GM12878 (cell line): Measurements from ENCODE around the gene SNAPC2. TPM values are rescaled to one million over a fixed set of nuclear protein-coding genes. Genes with fewer than 3 reads are reported as not detected.

Source experiments
- ATAC-seq: fragments of 200-7000 bp; cut with Tn5 transposase; 3 replicates; pipeline ENCODE4 v1.9.1; 2020; ENCODE audit warnings: mild to moderate bottlenecking, moderate library complexity
- BruUV-seq: library from RNA; stranded (reverse); fragments of 400-500 nt; replicated peaks from 2 replicates; lab custom pipeline; 2021; lab: Mats Ljungman, UMichigan
- CTCF ChIA-PET: fragments of 300-600 bp; sonication (Branson Sonifier 250); formaldehyde crosslinking; extraction: SDS; loops from one replicate; lab custom pipeline; 2021; ENCODE audit warnings: inconsistent platforms; lab: Yijun Ruan, JAX
- POLR2A ChIA-PET: fragments of 350-600 bp; formaldehyde crosslinking; extraction: SDS; loops from one replicate; lab custom pipeline; 2021; ENCODE audit warnings: inconsistent platforms; lab: Charles Lee
- RAD21 ChIA-PET: fragments of 300-600 bp; sonication (Branson Sonifier 250); formaldehyde crosslinking; loops from one replicate; lab custom pipeline; 2023; ENCODE audit warnings: antibody characterized with exemption; ENCODE audit not compliant: unreplicated experiment; lab: Charles Lee
- SMC1A ChIA-PET: fragments of 300-600 bp; sonication (Branson Sonifier 250); formaldehyde crosslinking; loops from one replicate; lab custom pipeline; 2023; ENCODE audit not compliant: unreplicated experiment, uncharacterized antibody; lab: Charles Lee
- DNase-seq: peaks from one replicate; pipeline ENCODE4 v3.0.0-alpha.2; 2011; ENCODE audit warnings: low read depth, low spot score
- FAIRE-seq: peaks from 3 replicates; lab custom pipeline; 2011; peaks lifted over from hg19 to GRCh38; lab: Jason Lieb, UNC
- H2AFZ ChIP-seq: 2 replicates; pipeline ENCODE4 v1.6.0; 2011; ENCODE audit warnings: low read depth, low read length, control low read depth; ENCODE audit not compliant: control insufficient read depth
- H3K27ac ChIP-seq: 2 replicates; pipeline ENCODE4 v1.5.1; 2011; ENCODE audit warnings: control low read depth; ENCODE audit not compliant: control insufficient read depth, insufficient read depth
- H3K27me3 ChIP-seq, 2 experiments: replicated peaks in 1 of 2; 2 replicates each; pipeline versions ENCODE4 v1.6.0 to v1.6.1; 2011; ENCODE audit warnings: low read length in 1 of 2; ENCODE audit not compliant: control insufficient read depth in 2 of 2, insufficient read depth in 2 of 2
- H3K36me3 ChIP-seq, 2 experiments: 2 replicates each; pipeline ENCODE4 v1.5.1; 2011; ENCODE audit warnings: low read length in 1 of 2; ENCODE audit not compliant: control insufficient read depth in 2 of 2, insufficient read depth in 2 of 2
- H3K4me1 ChIP-seq: 2 replicates; pipeline ENCODE4 v1.6.1; 2011; ENCODE audit warnings: mild to moderate bottlenecking, low read length, moderate library complexity, mixed read lengths; ENCODE audit not compliant: control insufficient read depth, insufficient read depth
- H3K4me2 ChIP-seq: 2 replicates; pipeline ENCODE4 v1.6.0; 2011; ENCODE audit warnings: control low read depth; ENCODE audit not compliant: control insufficient read depth, insufficient read depth
- H3K4me3 ChIP-seq: fragments of 200-600 bp; sonication (generic); 2 replicates; pipeline ENCODE4 v1.5.1; 2016
- H3K79me2 ChIP-seq: 2 replicates; pipeline ENCODE4 v1.6.0; 2011; ENCODE audit warnings: low read length; ENCODE audit not compliant: control insufficient read depth, insufficient read depth
- H3K9ac ChIP-seq: 2 replicates; pipeline ENCODE4 v1.8.0; 2011; ENCODE audit warnings: low read length, control low read depth, mixed read lengths; ENCODE audit not compliant: control insufficient read depth, insufficient read depth
- H3K9me3 ChIP-seq: replicated peaks from 3 replicates; pipeline ENCODE4 v1.5.1; 2011; ENCODE audit warnings: mild to moderate bottlenecking, low read length; ENCODE audit not compliant: control insufficient read depth, insufficient read depth
- H4K20me1 ChIP-seq: 2 replicates; pipeline ENCODE4 v1.6.0; 2011; ENCODE audit not compliant: control insufficient read depth, insufficient read depth
- ESRRA ChIP-seq: IDR thresholded peaks from 2 replicates; pipeline ENCODE4 v1.6.1; 2012; ENCODE audit warnings: mild to moderate bottlenecking, low read length, improper control_type of control experiment
- HCFC1 ChIP-seq: fragments of 150-350 bp; IDR thresholded peaks from 2 replicates; pipeline ENCODE4 v1.6.1; 2014; ENCODE audit warnings: low read length
- KLF5 ChIP-seq: fragments of 450-650 bp; IDR thresholded peaks from 2 replicates; pipeline ENCODE4 v1.6.1; 2014; ENCODE audit warnings: mild to moderate bottlenecking; ENCODE audit not compliant: partially characterized antibody
- PAX5 ChIP-seq: IDR thresholded peaks from 2 replicates; pipeline ENCODE4 v1.6.1; 2011; ENCODE audit warnings: low read depth, low read length, borderline replicate concordance
- POLR2A ChIP-seq: IDR thresholded peaks from 2 replicates; pipeline ENCODE4 v1.6.1; 2011; ENCODE audit warnings: low read depth, mild to moderate bottlenecking, low read length
- RAD21 ChIP-seq: IDR thresholded peaks from 2 replicates; pipeline ENCODE4 v1.6.1; 2011; ENCODE audit warnings: mild to moderate bottlenecking, low read depth, low read length, moderate library complexity; ENCODE audit not compliant: insufficient read depth
- RCOR1 ChIP-seq: conservative IDR thresholded peaks from 2 replicates; pipeline ENCODE4 v1.6.1; 2012; ENCODE audit warnings: low read depth, low read length, improper control_type of control experiment
- SKIL ChIP-seq: fragments of 450-650 bp; IDR thresholded peaks from 2 replicates; pipeline ENCODE4 v1.6.1; 2017; ENCODE audit warnings: mild to moderate bottlenecking, low read depth, inconsistent platforms; ENCODE audit not compliant: poor library complexity, severe bottlenecking
- ZBTB33 ChIP-seq: fragments of 450-650 bp; IDR thresholded peaks from 2 replicates; pipeline ENCODE4 v1.6.1; 2017; ENCODE audit warnings: mild to moderate bottlenecking
- WGBS: methylation state at CpG from one replicate; pipeline ENCODE4 v1.1.6; 2016; ENCODE audit warnings: low lambda C conversion rate; ENCODE audit not compliant: insufficient replicate concordance, insufficient coverage; ENCODE audit errors: missing lambda C conversion rate; 5-methylcytosine and 5-hydroxymethylcytosine counted together
- in situ Hi-C: fragments of 300-500 bp; cut with MboI; formaldehyde crosslinking; loops from 9 replicates; pipeline ENCODE4 v1.14.3; 2018; ENCODE audit warnings: mixed read lengths
- intact Hi-C: fragments of 100-400 bp; cut with micrococcal nuclease; formaldehyde crosslinking; loops from one replicate; pipeline ENCODE4 v1.14.2; 2022; ENCODE audit not compliant: unreplicated experiment
- polyA plus RNA-seq, 11 experiments: library from polyadenylated mRNA; depleted of rRNA in 4 of 11; unstranded in 6 of 11; stranded (reverse) in 5 of 11; fragments of >200 nt; fragmentation: Nextera tagmentation in 4 of 11; fragmentation: Illumina TruSeq in 1 of 11; extraction: Ambion mirVana in 4 of 11; extraction: Trizol in 1 of 11; gene quantifications; 1 replicate in 1 of 11; 2 replicates in 10 of 11; pipeline versions ENCODE4 v1.2.1 to v1.2.3, GENCODE V29; 2011 to 2016; ENCODE audit warnings: inconsistent platforms in 2 of 11, missing spikeins in 2 of 11, low read depth in 1 of 11
- total RNA-seq, 4 experiments: library from RNA; depleted of rRNA in 3 of 4; stranded (reverse); fragments of >200 nt in 3 of 4; fragmentation: Illumina TruSeq in 1 of 4; extraction: Trizol in 1 of 4; gene quantifications; 2 replicates each; pipeline versions ENCODE4 v1.2.1 to v1.2.3, GENCODE V29; 2013 to 2021

Gene SNAPC2
- total and polyA plus RNA-seq, 10 of the 15 experiments (the other 5 are each of a cell fraction or from before 2014, with no cell fraction given): 0.19 to 20.8 (median 12.6) TPM

- BruUV-seq: no TSS peak
- peak overlapping the region; percentile 80 for H3K9ac ChIP-seq
- peaks cover 0 to 7% of the 10 kb centered on the region in 2 experiments; a peak in 3 of 4 replicates for H3K36me3 ChIP-seq
- WGBS: 7% methylated on average over 33 of the region's 33 CpGs
- no peaks in the 10 kb centered on the region for H3K27me3 ChIP-seq
- H3K4me3 ChIP-seq: peak overlapping the region; percentile 89
- peaks cover 7% of the 10 kb centered on the region for H3K4me1 ChIP-seq
- H3K27ac ChIP-seq: peak overlapping the region; percentile 77
- H3K9me3 ChIP-seq: no peaks in the 10 kb centered on the region
- peak; percentile 29 for ATAC-seq
- intact Hi-C loops (loop anchor here (10.0 kb wide), 1 partner anchor 212 kb away; no protein-coding TSS in a partner anchor), in situ Hi-C loops (loop anchor here (10.0 kb wide), 1 partner anchor 312 kb away; no protein-coding TSS in a partner anchor)
- RAD21 ChIA-PET: interaction anchor here (1.0 to 2.3 kb wide), 9 partner anchors 13 to 379 kb away, joined by 3 to 17 read pairs (median 10); partner anchors contain the start of genes ELAVL1, NDUFA7, RPS28 and SNAPC2
- CTCF ChIA-PET: interaction anchor here (0.5 to 4.3 kb wide), 20 partner anchors 11 to 576 kb away, joined by 3 to 55 read pairs (median 7); partner anchors contain the start of genes ELAVL1, MAP2K7, SNAPC2 and ZNF414
- no peak for DNase-seq
- H3K79me2 ChIP-seq: peaks cover 23% of the 10 kb centered on the region
- no peak for FAIRE-seq
- peak overlapping the region; percentile 58 for H3K4me2 ChIP-seq
- POLR2A ChIA-PET: interaction anchor here (0.5 to 2.4 kb wide), 6 partner anchors 13 to 1339 kb away, joined by 3 to 18 read pairs (median 4); partner anchors contain the start of genes RAB11B and SNAPC2
- peak overlapping the region; percentile 83 for H2AFZ ChIP-seq
- no peak for TF ChIP-seq ESRRA
- SMC1A ChIA-PET: interaction anchor here (1.0 to 3.1 kb wide), 5 partner anchors 14 to 268 kb away, joined by 3 to 29 read pairs (median 3); partner anchors contain the start of gene ELAVL1
- no peaks in the 10 kb centered on the region for H4K20me1 ChIP-seq
Observed at GRCh38 chr19:7942981-7943443, 22.9 kb downstream of the SNAPC2 start.

GRCh38 chr19:7943444-7944176 lies 23.5 kb downstream of the SNAPC2 start, which contains the start of gene TIMM44:
Gene TIMM44 (minus strand): TSS chr19:7943666. CDS start chr19:7943651, 15 bp downstream.
- H3K79me2 ChIP-seq: peaks cover 23% of the 10 kb centered on the region
- ATAC-seq (peak; percentile 99), DNase-seq (peak; percentile 97), FAIRE-seq (peak; percentile 100)
- BruUV-seq: no TSS peak
- no peaks in the 10 kb centered on the region for H3K27me3 ChIP-seq
- in situ Hi-C loops (loop anchor here (10.0 kb wide), 1 partner anchor 311 kb away; no protein-coding TSS in a partner anchor), intact Hi-C loops (loop anchor here (1.0 to 10.0 kb wide), 3 partner anchors 59 to 309 kb away; no protein-coding TSS in a partner anchor)
- H3K9ac ChIP-seq: peak within 1 kb of the TSS; percentile 80
- H3K9me3 ChIP-seq: no peaks in the 10 kb centered on the region
- POLR2A ChIA-PET: interaction anchor here (0.5 to 2.4 kb wide), 8 partner anchors 14 to 1340 kb away, joined by 3 to 18 read pairs (median 4); partner anchors contain the start of genes MAP2K7, RAB11B and SNAPC2
- H4K20me1 ChIP-seq: no peaks in the 10 kb centered on the region
- WGBS: 2% methylated on average over 56 of the region's 56 CpGs
- RAD21 ChIA-PET: interaction anchor here (0.7 to 2.3 kb wide), 18 partner anchors 13 to 841 kb away, joined by 3 to 17 read pairs (median 4); partner anchors contain the start of genes ELAVL1, MAP2K7, MARCHF2 and NDUFA7
- H3K27ac ChIP-seq: peak within 1 kb of the TSS; percentile 77
- H3K4me3 ChIP-seq: peak within 1 kb of the TSS; percentile 89
- H3K4me1 ChIP-seq: peaks cover 7% of the 10 kb centered on the region
- SMC1A ChIA-PET: interaction anchor here (0.8 to 3.1 kb wide), 12 partner anchors 13 to 267 kb away, joined by 3 to 29 read pairs (median 3); partner anchors contain the start of genes ELAVL1 and SNAPC2
- peak within 1 kb of the TSS; percentile 100 for H3K4me2 ChIP-seq
- H2AFZ ChIP-seq: peak within 1 kb of the TSS; percentile 91
- CTCF ChIA-PET: interaction anchor here (0.5 to 4.3 kb wide), 30 partner anchors 10 to 841 kb away, joined by 3 to 55 read pairs (median 6); partner anchors contain the start of genes ELAVL1, MAP2K7, SNAPC2 and ZNF414
- H3K36me3 ChIP-seq: peaks cover 0 to 7% of the 10 kb centered on the region in 2 experiments; a peak in 3 of 4 replicates
- no peak; the same call in 1 of the 2 replicates for TF ChIP-seq PAX5
- TF ChIP-seq RCOR1: no peak
- TF ChIP-seq HCFC1: peak; percentile 55
- TF ChIP-seq RAD21: no peak
- TF ChIP-seq ZBTB33: no peak
- no peak for TF ChIP-seq SKIL
- TF ChIP-seq POLR2A: peak; percentile 94
- TF ChIP-seq KLF5: peak; percentile 21
